ENCODE measurements around the gene ASF1B. TPM values are rescaled to one million over a fixed set of nuclear protein-coding genes. Genes with fewer than 3 reads are reported as not detected.

Gene ASF1B
- total RNA-seq, 1 experiment from 2014 or later = 67.4 TPM

DNA sequence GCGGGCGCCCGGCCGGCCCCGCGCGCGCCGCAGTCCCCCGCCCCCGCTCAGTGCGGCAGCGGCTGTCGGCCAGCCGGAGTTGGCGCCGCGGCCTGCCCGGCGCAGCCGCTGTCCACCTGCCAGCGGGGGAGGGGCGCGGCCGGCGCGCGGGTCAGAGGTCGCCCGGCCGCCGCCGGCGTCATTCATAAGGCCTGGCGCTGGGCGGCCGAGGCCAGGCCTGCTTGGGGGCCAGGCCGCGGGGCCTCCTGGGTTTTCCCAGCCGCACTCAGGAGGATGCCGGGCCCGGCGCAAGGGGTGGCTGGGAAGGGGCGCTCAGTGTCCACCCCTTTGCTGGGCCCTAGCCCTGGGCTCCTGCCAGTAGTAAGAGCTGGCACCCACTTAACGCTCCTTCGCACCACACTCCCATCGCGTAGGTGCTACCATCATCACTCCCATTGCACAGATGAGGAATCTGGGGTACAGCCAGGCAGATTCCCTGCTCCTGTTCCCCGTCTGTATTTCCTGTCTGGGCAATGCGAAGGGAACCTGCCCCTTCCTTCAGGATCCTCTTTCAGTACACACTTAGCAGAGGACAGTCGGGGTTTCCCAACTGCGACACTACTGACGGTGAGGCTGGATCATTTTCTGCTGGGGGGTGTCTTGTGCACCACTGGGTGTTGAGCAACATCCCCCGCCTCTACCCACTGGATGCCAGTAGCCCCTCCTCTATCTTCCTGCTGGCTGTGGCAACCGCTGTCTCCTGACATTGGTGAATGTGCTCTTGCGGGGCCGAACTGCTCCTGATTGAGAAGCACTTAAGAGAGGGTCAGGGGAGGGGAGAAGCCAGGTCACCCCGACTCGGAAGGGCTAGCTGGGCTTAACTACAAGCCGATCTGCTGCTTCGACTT lies 18.0 kb downstream of the ASF1B start:
- no peak for DNase-seq
- peak overlapping the region; percentile 65 for H3K27ac ChIP-seq
- H3K36me3 ChIP-seq (ENCODE audit: low read depth) = no peaks in the 10 kb centered on the region
- POLR2A ChIA-PET (ENCODE audit: unreplicated experiment) = no interaction called here
- no peak for TF ChIP-seq EZH2 (IDR thresholded peaks at IDR 0.05; ENCODE audit: low read depth)
- TF ChIP-seq, protein P1, sequence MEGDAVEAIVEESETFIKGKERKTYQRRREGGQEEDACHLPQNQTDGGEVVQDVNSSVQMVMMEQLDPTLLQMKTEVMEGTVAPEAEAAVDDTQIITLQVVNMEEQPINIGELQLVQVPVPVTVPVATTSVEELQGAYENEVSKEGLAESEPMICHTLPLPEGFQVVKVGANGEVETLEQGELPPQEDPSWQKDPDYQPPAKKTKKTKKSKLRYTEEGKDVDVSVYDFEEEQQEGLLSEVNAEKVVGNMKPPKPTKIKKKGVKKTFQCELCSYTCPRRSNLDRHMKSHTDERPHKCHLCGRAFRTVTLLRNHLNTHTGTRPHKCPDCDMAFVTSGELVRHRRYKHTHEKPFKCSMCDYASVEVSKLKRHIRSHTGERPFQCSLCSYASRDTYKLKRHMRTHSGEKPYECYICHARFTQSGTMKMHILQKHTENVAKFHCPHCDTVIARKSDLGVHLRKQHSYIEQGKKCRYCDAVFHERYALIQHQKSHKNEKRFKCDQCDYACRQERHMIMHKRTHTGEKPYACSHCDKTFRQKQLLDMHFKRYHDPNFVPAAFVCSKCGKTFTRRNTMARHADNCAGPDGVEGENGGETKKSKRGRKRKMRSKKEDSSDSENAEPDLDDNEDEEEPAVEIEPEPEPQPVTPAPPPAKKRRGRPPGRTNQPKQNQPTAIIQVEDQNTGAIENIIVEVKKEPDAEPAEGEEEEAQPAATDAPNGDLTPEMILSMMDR (conservative IDR thresholded peaks at IDR 0.05) = no peak
- H3F3A ChIP-seq (ENCODE audit: insufficient read depth, low read depth) = peaks cover 46% of the 10 kb centered on the region
- CTCF ChIA-PET = no interaction called here
- BruUV-seq (replicated peaks) = TSS peak; percentile 86
- peak overlapping the region; percentile 75 for H3K4me3 ChIP-seq
- H3K9me3 ChIP-seq (ENCODE audit: insufficient read depth, low read depth) = no peaks in the 10 kb centered on the region
- H4K20me1 ChIP-seq (ENCODE audit: insufficient read depth) = no peaks in the 10 kb centered on the region
- peaks cover 16% of the 10 kb centered on the region for H3K79me2 ChIP-seq (ENCODE audit: low read depth)
- H3K4me2 ChIP-seq = peak overlapping the region; percentile 79
- H2AFZ ChIP-seq = peak overlapping the region; percentile 87
- no peaks in the 10 kb centered on the region for H3K9me2 ChIP-seq (ENCODE audit: insufficient read depth)
- no peaks in the 10 kb centered on the region for H3K27me3 ChIP-seq (ENCODE audit: insufficient read depth, low read depth)
- peaks cover 21% of the 10 kb centered on the region for H3K4me1 ChIP-seq (replicated peaks; ENCODE audit: insufficient read depth)
- intact Hi-C loops (cut with micrococcal nuclease; ENCODE audit: unreplicated experiment) = loop anchor here (5.0 kb wide), 1 partner anchor 36 kb away; no protein-coding TSS in a partner anchor

DNA sequence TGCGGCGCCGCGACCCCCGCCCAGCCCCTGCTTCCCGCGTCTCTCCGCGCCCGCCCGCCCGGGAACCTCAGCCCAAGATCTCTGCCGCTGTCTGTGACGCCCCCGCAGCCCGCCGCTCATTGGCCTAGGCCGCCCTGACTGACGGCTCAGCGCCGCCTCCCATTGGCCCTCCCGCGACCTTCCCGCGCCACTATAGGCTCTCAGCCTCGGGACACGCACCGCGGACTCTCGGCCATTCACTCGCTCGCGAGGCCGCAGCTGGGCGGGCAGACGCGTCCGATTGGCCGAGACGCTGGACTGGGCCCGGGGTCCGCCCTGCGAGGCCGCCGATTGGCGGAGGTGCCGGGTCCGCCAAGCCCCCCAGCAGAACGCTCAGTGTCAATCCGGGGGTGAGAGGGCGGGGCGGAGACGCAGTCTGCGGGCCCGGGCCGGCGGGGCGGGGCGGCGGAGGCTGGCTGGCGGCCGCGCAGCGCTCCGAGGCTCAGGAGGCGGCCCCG lies 18.7 kb downstream of the ASF1B start, which contains the start of gene PRKACA:
PRKACA (minus strand) TSS at position 95 of the 497 bp plus-strand sequence. CDS start 215 bp downstream, outside the sequence.
- H3K4me1 ChIP-seq (replicated peaks; ENCODE audit: insufficient read depth) = peaks cover 21% of the 10 kb centered on the region
- H3F3A ChIP-seq (ENCODE audit: insufficient read depth, low read depth) = peaks cover 46% of the 10 kb centered on the region
- TF ChIP-seq, protein P1 (conservative IDR thresholded peaks at IDR 0.05) = no peak
- H3K4me3 ChIP-seq = peak within 1 kb of the TSS; percentile 82
- intact Hi-C loops (cut with micrococcal nuclease; ENCODE audit: unreplicated experiment) = loop anchor here (1.0 to 5.0 kb wide), 3 partner anchors 27 to 237 kb away; partner anchors contain the start of gene SAMD1
- ChIA-PET CTCF (no interaction called here), POLR2A (ENCODE audit: unreplicated experiment) (no interaction called here)
- no peaks in the 10 kb centered on the region for H4K20me1 ChIP-seq (ENCODE audit: insufficient read depth)
- peak; percentile 97 to 99 for DNase-seq
- H3K9me2 ChIP-seq (ENCODE audit: insufficient read depth) = no peaks in the 10 kb centered on the region
- H2AFZ ChIP-seq = peak within 1 kb of the TSS; percentile 87
- H3K27ac ChIP-seq = peak within 1 kb of the TSS; percentile 65
- H3K27me3 ChIP-seq (ENCODE audit: insufficient read depth, low read depth) = no peaks in the 10 kb centered on the region
- peaks cover 20% of the 10 kb centered on the region for H3K79me2 ChIP-seq (ENCODE audit: low read depth)
- H3K9me3 ChIP-seq (ENCODE audit: insufficient read depth, low read depth) = no peaks in the 10 kb centered on the region
- H3K36me3 ChIP-seq (ENCODE audit: low read depth) = no peaks in the 10 kb centered on the region
- H3K4me2 ChIP-seq = peak within 1 kb of the TSS; percentile 90
- BruUV-seq (replicated peaks) = no TSS peak

DNA sequence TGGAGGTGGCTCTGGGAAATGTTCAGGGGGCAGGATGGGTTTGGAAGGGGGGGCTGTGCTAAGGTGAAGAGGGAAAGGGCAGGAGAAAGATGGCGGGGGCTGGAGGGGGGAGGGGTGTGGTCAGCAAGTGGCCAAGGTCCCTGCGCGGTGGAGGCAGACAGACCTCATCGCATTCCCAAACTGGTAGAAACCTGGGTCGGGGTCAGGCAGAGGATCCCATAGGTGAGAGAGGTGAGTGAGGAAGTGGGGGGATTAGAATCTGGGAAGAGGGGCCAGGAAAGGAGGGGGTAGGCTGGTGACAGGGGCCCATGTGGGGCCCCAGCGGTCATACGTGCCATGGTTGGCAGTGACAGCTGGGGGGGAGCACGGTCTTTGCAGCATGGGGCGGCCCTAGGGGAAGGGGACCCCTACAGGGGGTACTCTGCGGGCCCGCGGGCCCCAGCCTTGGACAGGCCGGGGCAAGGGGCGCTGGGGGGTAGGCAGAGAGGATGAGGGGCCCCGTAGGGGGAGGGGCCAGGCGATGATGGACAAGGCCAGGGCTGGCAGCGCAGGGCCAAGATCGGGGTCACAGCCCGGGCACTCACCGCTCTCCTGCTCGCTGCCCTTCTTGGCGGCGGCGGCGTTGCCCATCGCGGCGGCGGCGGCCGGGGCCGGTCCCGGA lies 19.3 kb downstream of the ASF1B start:
- ChIA-PET CTCF (no interaction called here), POLR2A (ENCODE audit: unreplicated experiment) (interaction anchor here (0.8 kb wide), 1 partner anchor 286 kb away, joined by 6 read pairs; no protein-coding TSS in a partner anchor)
- H3F3A ChIP-seq (ENCODE audit: insufficient read depth, low read depth) = peaks cover 46% of the 10 kb centered on the region
- no peak overlapping the region for H3K27ac ChIP-seq
- no TSS peak for BruUV-seq (replicated peaks)
- H3K36me3 ChIP-seq (ENCODE audit: low read depth) = no peaks in the 10 kb centered on the region
- intact Hi-C loops (cut with micrococcal nuclease; ENCODE audit: unreplicated experiment) = loop anchor here (1.0 to 5.0 kb wide), 3 partner anchors 26 to 237 kb away; partner anchors contain the start of gene SAMD1
- DNase-seq = peak in 1 of 2 experiments; percentile 17
- H3K27me3 ChIP-seq (ENCODE audit: insufficient read depth, low read depth) = no peaks in the 10 kb centered on the region
- peak overlapping the region; percentile 73 for H2AFZ ChIP-seq
- H3K4me2 ChIP-seq = peak overlapping the region; percentile 90
- H3K79me2 ChIP-seq (ENCODE audit: low read depth) = peaks cover 20% of the 10 kb centered on the region
- no peaks in the 10 kb centered on the region for H4K20me1 ChIP-seq (ENCODE audit: insufficient read depth)
- H3K9me2 ChIP-seq (ENCODE audit: insufficient read depth) = no peaks in the 10 kb centered on the region
- peak overlapping the region; percentile 82 for H3K4me3 ChIP-seq
- peaks cover 21% of the 10 kb centered on the region for H3K4me1 ChIP-seq (replicated peaks; ENCODE audit: insufficient read depth)
- TF ChIP-seq EZH2 (IDR thresholded peaks at IDR 0.05; ENCODE audit: low read depth) = no peak
- TF ChIP-seq, protein P1 (conservative IDR thresholded peaks at IDR 0.05) = no peak
- no peaks in the 10 kb centered on the region for H3K9me3 ChIP-seq (ENCODE audit: insufficient read depth, low read depth)
